Adrenal gland (tissue), 5 donors: ENCODE measurements around the gene DMBX1.

ENCODE experiments used
- POLR2A ChIP-seq, 2 donors: fragments of 450-650 bp; IDR thresholded peaks; one replicate each; pipeline ENCODE4 v1.6.1; 2017; ENCODE audit warnings: antibody characterized with exemption in 2 of 2, mild to moderate bottlenecking in 2 of 2, moderate library complexity in 1 of 2
- TF ChIP-seq, protein P1 (sequence below), 6 experiments: fragments of 450-650 bp in 4 of 6; fragments of 200-600 bp in 2 of 6; sonication (generic) in 1 of 6; IDR thresholded peaks; 1 replicate in 5 of 6; 2 replicates in 1 of 6; pipeline versions ENCODE4 v1.5.1 to v1.8.0; 2016 to 2021; ENCODE audit warnings: antibody characterized with exemption in 6 of 6, mild to moderate bottlenecking in 2 of 6, moderate library complexity in 1 of 6
- donor health status: DM: no; HTN: no; CAD: no.

GRCh38 chr1:46495778-46496177 lies 6.1 kb downstream of the DMBX1 start:
- TF ChIP-seq, protein P1, sequence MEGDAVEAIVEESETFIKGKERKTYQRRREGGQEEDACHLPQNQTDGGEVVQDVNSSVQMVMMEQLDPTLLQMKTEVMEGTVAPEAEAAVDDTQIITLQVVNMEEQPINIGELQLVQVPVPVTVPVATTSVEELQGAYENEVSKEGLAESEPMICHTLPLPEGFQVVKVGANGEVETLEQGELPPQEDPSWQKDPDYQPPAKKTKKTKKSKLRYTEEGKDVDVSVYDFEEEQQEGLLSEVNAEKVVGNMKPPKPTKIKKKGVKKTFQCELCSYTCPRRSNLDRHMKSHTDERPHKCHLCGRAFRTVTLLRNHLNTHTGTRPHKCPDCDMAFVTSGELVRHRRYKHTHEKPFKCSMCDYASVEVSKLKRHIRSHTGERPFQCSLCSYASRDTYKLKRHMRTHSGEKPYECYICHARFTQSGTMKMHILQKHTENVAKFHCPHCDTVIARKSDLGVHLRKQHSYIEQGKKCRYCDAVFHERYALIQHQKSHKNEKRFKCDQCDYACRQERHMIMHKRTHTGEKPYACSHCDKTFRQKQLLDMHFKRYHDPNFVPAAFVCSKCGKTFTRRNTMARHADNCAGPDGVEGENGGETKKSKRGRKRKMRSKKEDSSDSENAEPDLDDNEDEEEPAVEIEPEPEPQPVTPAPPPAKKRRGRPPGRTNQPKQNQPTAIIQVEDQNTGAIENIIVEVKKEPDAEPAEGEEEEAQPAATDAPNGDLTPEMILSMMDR (IDR thresholded peaks at IDR 0.05): no peak
- TF ChIP-seq POLR2A (IDR thresholded peaks at IDR 0.05): no peak
